ENCODE measurements around the gene FIZ1.

FIZ1 gene

DNA sequence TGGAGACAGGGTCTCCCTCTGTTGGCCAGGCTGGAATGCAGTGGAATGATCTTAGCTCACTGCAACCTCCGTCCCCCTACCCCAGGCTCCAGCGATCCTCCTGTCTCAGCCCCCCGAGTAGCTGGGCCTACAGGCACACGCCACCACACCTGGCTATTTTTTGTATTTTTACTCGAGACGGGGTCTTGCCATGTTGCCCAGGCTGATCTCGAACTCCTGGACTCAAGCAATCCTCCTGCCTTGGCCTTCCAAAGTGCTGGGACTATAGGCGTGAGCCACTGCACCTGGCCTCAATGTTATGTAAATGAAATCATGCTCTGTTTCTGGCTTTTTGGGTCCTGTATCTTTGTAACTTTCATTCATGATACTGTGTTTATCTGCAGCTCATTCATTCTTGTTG is 10.6 kb downstream of the FIZ1 start:
- H2BK15ac ChIP-seq (ENCODE audit: low read depth, poor library complexity, severe bottlenecking), result no peak overlapping the region
- no peak overlapping the region for H3K4me2 ChIP-seq (ENCODE audit: low read length, poor library complexity, severe bottlenecking)
- no peak overlapping the region for H3K18ac ChIP-seq (ENCODE audit: low read depth in 1 of 2, low read length in 2 of 2)
- no peak overlapping the region for H4K91ac ChIP-seq (ENCODE audit: low read length)
- H3K23ac ChIP-seq (ENCODE audit: low read length in 2 of 2), result no peak overlapping the region
- no peak for DNase-seq
- no peak overlapping the region for H3K9ac ChIP-seq (ENCODE audit: low read length)
- no peak overlapping the region for H2AK5ac ChIP-seq (ENCODE audit: low read length, severe bottlenecking)
- no peak overlapping the region for H3K4me3 ChIP-seq (ENCODE audit: insufficient read depth in 1 of 2, low read depth in 1 of 2, low read length in 2 of 2)
- H3K36me3 ChIP-seq (ENCODE audit: control insufficient read depth in 1 of 2, insufficient read depth in 2 of 2, low read depth in 1 of 2, low read length in 2 of 2), result peaks cover 8 to 26% of the 10 kb centered on the region in 2 experiments
- H2BK120ac ChIP-seq (ENCODE audit: low read depth, low read length), result no peak overlapping the region
- 91% methylated on average over 8 of the region's 8 CpGs for WGBS
- no peaks in the 10 kb centered on the region for H3K27me3 ChIP-seq (ENCODE audit: control insufficient read depth in 1 of 2, insufficient read depth in 1 of 2, low read length in 2 of 2)
- H3K27ac ChIP-seq (ENCODE audit: low read length, poor library complexity, severe bottlenecking), result no peak overlapping the region
- H2BK12ac ChIP-seq (ENCODE audit: low read length in 2 of 2), result no peak overlapping the region
- no peak overlapping the region for H3K4ac ChIP-seq (ENCODE audit: low read depth in 1 of 2, low read length in 2 of 2)
- H3K79me1 ChIP-seq (replicated peaks; ENCODE audit: low read length, poor library complexity, severe bottlenecking), result peaks cover 6% of the 10 kb centered on the region
- H3K14ac ChIP-seq (ENCODE audit: low read length in 2 of 2), result no peak overlapping the region
- peaks cover 24% of the 10 kb centered on the region for H3K4me1 ChIP-seq (ENCODE audit: control insufficient read depth, insufficient read depth, low read depth, low read length)
- H2AFZ ChIP-seq (ENCODE audit: low read depth, low read length), result no peak overlapping the region
- no peak overlapping the region for H4K8ac ChIP-seq (ENCODE audit: low read length)
- H3K9me3 ChIP-seq (ENCODE audit: control insufficient read depth, low read length), result no peaks in the 10 kb centered on the region
- H2BK5ac ChIP-seq (ENCODE audit: low read depth, low read length, poor library complexity, severe bottlenecking), result no peak overlapping the region

DNA sequence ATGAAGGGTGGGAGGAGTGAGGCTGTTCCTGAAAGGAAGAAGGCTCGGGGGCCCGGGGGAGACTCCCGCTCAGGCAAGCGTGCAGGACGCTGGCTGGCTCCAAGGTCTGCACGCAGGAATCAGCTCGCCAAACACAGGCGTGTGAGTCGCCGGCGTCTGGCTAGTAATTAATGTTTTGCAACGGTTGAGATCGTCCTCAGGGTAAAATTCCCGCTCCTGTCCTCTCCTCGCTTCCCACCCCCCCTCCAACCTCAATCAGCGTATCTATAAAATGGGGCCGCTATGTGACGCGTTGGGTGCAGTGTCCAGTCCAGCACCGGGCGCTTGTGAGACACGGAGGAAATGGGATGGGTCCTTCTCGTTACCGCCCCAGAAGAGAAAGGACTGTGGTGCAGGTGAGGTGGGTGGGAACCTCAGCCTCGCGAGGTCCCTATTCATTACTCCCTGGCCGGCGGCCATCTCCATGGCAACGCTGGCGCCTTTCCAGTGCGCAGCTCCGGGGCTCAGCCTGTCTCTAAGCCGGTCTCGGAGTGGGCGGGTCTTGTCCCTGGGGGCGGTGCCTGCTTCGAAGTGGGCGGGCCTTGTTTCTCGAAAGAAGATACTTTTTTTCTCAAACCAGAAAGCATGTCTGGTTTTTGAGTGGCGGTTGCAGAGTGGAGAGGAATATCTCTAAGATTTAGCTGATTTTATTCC is 12.2 kb downstream of the FIZ1 start:
- Histone ChIP-seq H4K91ac (ENCODE audit: low read length) (no peak overlapping the region), H3K4ac (ENCODE audit: low read depth in 1 of 2, low read length in 2 of 2) (peak overlapping the region; percentile 13 to 95), H3K27ac (ENCODE audit: low read length, poor library complexity, severe bottlenecking) (peak overlapping the region; percentile 99), H3K18ac (ENCODE audit: low read depth in 1 of 2, low read length in 2 of 2) (peak overlapping the region; percentile 81 to 86), H4K8ac (ENCODE audit: low read length) (peak overlapping the region; percentile 93), H2BK5ac (ENCODE audit: low read depth, low read length, poor library complexity, severe bottlenecking) (peak overlapping the region; percentile 34), H3K4me1 (ENCODE audit: control insufficient read depth, insufficient read depth, low read depth, low read length) (peaks cover 28% of the 10 kb centered on the region), H3K27me3 (ENCODE audit: control insufficient read depth in 1 of 2, insufficient read depth in 1 of 2, low read length in 2 of 2) (no peaks in the 10 kb centered on the region), H3K36me3 (ENCODE audit: control insufficient read depth in 1 of 2, insufficient read depth in 2 of 2, low read depth in 1 of 2, low read length in 2 of 2) (peaks cover 4 to 10% of the 10 kb centered on the region in 2 experiments), H2BK120ac (ENCODE audit: low read depth, low read length) (no peak overlapping the region), H3K79me1 (replicated peaks; ENCODE audit: low read length, poor library complexity, severe bottlenecking) (no peaks in the 10 kb centered on the region), H3K14ac (ENCODE audit: low read length in 2 of 2) (no peak overlapping the region), H3K23ac (ENCODE audit: low read length in 2 of 2) (peak overlapping the region in 1 of 2 experiments; percentile 53), H3K4me3 (ENCODE audit: insufficient read depth in 1 of 2, low read depth in 1 of 2, low read length in 2 of 2) (peak overlapping the region; percentile 30 to 78), H3K9me3 (ENCODE audit: control insufficient read depth, low read length) (no peaks in the 10 kb centered on the region), H3K9ac (ENCODE audit: low read length) (peak overlapping the region; percentile 69), H2AFZ (ENCODE audit: low read depth, low read length) (peak overlapping the region; percentile 86), H2BK15ac (ENCODE audit: low read depth, poor library complexity, severe bottlenecking) (peak overlapping the region; percentile 86), H2AK5ac (ENCODE audit: low read length, severe bottlenecking) (peak overlapping the region; percentile 5), H2BK12ac (ENCODE audit: low read length in 2 of 2) (peak overlapping the region; percentile 49 to 73), H3K4me2 (ENCODE audit: low read length, poor library complexity, severe bottlenecking) (peak overlapping the region; percentile 95)
- peak; percentile 93 for DNase-seq
- WGBS, result 2% methylated on average over 30 of the region's 40 CpGs

DNA sequence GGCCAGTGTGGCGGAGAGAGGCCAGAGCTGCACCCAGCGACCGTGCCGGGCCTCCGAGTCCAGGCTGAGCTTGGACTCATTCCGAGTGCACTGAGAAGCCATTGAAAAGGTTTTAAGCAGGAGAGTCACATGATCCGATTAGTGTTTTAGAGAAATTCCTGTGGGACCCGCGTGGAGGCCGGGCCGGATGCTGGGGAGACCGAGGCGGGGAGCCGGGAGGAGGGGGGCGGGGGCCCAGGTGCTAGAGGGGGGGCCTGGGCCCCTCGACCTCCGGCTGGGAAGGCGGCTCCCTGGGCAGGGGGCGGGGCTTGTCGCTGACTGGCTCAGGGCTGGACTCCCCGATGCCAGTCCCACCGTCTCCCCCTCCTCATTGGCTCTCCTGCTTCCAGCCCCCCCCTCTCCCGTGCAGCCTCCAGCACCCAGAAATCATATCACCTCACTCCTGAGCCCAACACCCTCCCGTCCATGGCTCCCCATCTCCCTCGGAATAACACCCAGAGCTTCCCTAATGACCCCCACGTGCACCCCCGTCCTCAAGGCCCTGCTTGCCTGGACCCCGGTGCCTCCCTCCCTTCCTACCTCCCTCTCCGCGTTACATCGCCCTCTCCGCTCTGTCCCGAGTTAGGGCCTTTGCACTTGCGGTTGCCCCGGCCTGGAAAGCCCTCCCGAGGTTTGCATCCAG is 13.5 kb downstream of the FIZ1 start:
- H3K18ac ChIP-seq (ENCODE audit: low read depth in 1 of 2, low read length in 2 of 2), result peak overlapping the region; percentile 91 to 97

DNA sequence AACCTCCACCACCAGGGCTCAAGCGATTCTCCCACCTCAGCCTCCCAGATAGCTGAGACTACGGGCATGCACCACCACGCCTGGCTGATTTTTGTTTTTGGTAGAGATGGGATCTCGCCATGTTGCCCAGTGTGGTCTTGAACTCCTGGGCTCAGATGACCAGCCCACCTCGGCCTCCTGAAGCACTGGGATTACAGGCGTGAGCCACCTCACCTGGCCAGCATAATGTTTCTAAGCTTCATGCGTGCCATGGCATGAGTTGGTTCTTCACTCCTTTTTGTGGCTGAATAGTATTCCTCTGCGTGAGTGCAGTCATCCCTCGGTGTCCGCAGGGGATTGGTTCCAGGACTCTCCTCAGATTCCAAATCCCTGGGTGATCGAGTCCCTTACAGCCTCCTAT is 14.4 kb downstream of the FIZ1 start:
- Histone ChIP-seq H2BK5ac (ENCODE audit: low read depth, low read length, poor library complexity, severe bottlenecking) (peak overlapping the region; percentile 74), H2BK12ac (ENCODE audit: low read length in 2 of 2) (peak overlapping the region in 1 of 2 experiments; percentile 12), H3K4ac (ENCODE audit: low read depth in 1 of 2, low read length in 2 of 2) (no peak overlapping the region), H3K18ac (ENCODE audit: low read depth in 1 of 2, low read length in 2 of 2) (no peak overlapping the region), H3K36me3 (ENCODE audit: control insufficient read depth in 1 of 2, insufficient read depth in 2 of 2, low read depth in 1 of 2, low read length in 2 of 2) (no peaks in the 10 kb centered on the region), H3K4me1 (ENCODE audit: control insufficient read depth, insufficient read depth, low read depth, low read length) (peaks cover 34% of the 10 kb centered on the region), H3K27ac (ENCODE audit: low read length, poor library complexity, severe bottlenecking) (peak overlapping the region; percentile 100), H4K91ac (ENCODE audit: low read length) (no peak overlapping the region), H3K4me3 (ENCODE audit: insufficient read depth in 1 of 2, low read depth in 1 of 2, low read length in 2 of 2) (no peak overlapping the region), H2AFZ (ENCODE audit: low read depth, low read length) (no peak overlapping the region), H2AK5ac (ENCODE audit: low read length, severe bottlenecking) (peak overlapping the region; percentile 63), H3K9ac (ENCODE audit: low read length) (no peak overlapping the region), H4K8ac (ENCODE audit: low read length) (no peak overlapping the region), H3K27me3 (ENCODE audit: control insufficient read depth in 1 of 2, insufficient read depth in 1 of 2, low read length in 2 of 2) (no peaks in the 10 kb centered on the region), H2BK15ac (ENCODE audit: low read depth, poor library complexity, severe bottlenecking) (no peak overlapping the region), H3K23ac (ENCODE audit: low read length in 2 of 2) (no peak overlapping the region), H2BK120ac (ENCODE audit: low read depth, low read length) (no peak overlapping the region), H3K79me1 (replicated peaks; ENCODE audit: low read length, poor library complexity, severe bottlenecking) (no peaks in the 10 kb centered on the region), H3K14ac (ENCODE audit: low read length in 2 of 2) (no peak overlapping the region), H3K4me2 (ENCODE audit: low read length, poor library complexity, severe bottlenecking) (no peak overlapping the region), H3K9me3 (ENCODE audit: control insufficient read depth, low read length) (no peaks in the 10 kb centered on the region)
- DNase-seq, result no peak
- WGBS, result 85% methylated on average over 11 of the region's 11 CpGs

More for the DNA sequence above, 13.5 kb downstream of the FIZ1 start:
- peak overlapping the region; percentile 75 to 93 for H2BK12ac ChIP-seq (ENCODE audit: low read length in 2 of 2)
- peak overlapping the region; percentile 86 for H2BK120ac ChIP-seq (ENCODE audit: low read depth, low read length)
- H2BK5ac ChIP-seq (ENCODE audit: low read depth, low read length, poor library complexity, severe bottlenecking), result peak overlapping the region; percentile 99
- H3K4ac ChIP-seq (ENCODE audit: low read depth in 1 of 2, low read length in 2 of 2), result peak overlapping the region; percentile 46 to 99
- no peaks in the 10 kb centered on the region for H3K36me3 ChIP-seq (ENCODE audit: control insufficient read depth in 1 of 2, insufficient read depth in 2 of 2, low read depth in 1 of 2, low read length in 2 of 2)
- H3K9ac ChIP-seq (ENCODE audit: low read length), result peak overlapping the region; percentile 80
- peaks cover 34% of the 10 kb centered on the region for H3K4me1 ChIP-seq (ENCODE audit: control insufficient read depth, insufficient read depth, low read depth, low read length)
- peak overlapping the region; percentile 100 for H3K27ac ChIP-seq (ENCODE audit: low read length, poor library complexity, severe bottlenecking)
- H4K91ac ChIP-seq (ENCODE audit: low read length), result peak overlapping the region; percentile 98
- peak overlapping the region in 1 of 2 experiments; percentile 86 for H3K14ac ChIP-seq (ENCODE audit: low read length in 2 of 2)
- H3K79me1 ChIP-seq (replicated peaks; ENCODE audit: low read length, poor library complexity, severe bottlenecking), result no peaks in the 10 kb centered on the region
- no peaks in the 10 kb centered on the region for H3K9me3 ChIP-seq (ENCODE audit: control insufficient read depth, low read length)
- peak overlapping the region; percentile 29 for H2BK15ac ChIP-seq (ENCODE audit: low read depth, poor library complexity, severe bottlenecking)
- H2AK5ac ChIP-seq (ENCODE audit: low read length, severe bottlenecking), result peak overlapping the region; percentile 96
- peak overlapping the region; percentile 94 for H2AFZ ChIP-seq (ENCODE audit: low read depth, low read length)
- H3K4me2 ChIP-seq (ENCODE audit: low read length, poor library complexity, severe bottlenecking), result peak overlapping the region; percentile 72
- H3K27me3 ChIP-seq (ENCODE audit: control insufficient read depth in 1 of 2, insufficient read depth in 1 of 2, low read length in 2 of 2), result no peaks in the 10 kb centered on the region
- WGBS, result 6% methylated on average over 32 of the region's 36 CpGs
- peak overlapping the region; percentile 11 to 65 for H3K4me3 ChIP-seq (ENCODE audit: insufficient read depth in 1 of 2, low read depth in 1 of 2, low read length in 2 of 2)
- peak overlapping the region; percentile 100 for H4K8ac ChIP-seq (ENCODE audit: low read length)
- peak overlapping the region in 1 of 2 experiments; percentile 95 for H3K23ac ChIP-seq (ENCODE audit: low read length in 2 of 2)
- DNase-seq, result peak; percentile 77
